ENCODE results near the gene GPR171.

The GPR171 gene

DNA sequence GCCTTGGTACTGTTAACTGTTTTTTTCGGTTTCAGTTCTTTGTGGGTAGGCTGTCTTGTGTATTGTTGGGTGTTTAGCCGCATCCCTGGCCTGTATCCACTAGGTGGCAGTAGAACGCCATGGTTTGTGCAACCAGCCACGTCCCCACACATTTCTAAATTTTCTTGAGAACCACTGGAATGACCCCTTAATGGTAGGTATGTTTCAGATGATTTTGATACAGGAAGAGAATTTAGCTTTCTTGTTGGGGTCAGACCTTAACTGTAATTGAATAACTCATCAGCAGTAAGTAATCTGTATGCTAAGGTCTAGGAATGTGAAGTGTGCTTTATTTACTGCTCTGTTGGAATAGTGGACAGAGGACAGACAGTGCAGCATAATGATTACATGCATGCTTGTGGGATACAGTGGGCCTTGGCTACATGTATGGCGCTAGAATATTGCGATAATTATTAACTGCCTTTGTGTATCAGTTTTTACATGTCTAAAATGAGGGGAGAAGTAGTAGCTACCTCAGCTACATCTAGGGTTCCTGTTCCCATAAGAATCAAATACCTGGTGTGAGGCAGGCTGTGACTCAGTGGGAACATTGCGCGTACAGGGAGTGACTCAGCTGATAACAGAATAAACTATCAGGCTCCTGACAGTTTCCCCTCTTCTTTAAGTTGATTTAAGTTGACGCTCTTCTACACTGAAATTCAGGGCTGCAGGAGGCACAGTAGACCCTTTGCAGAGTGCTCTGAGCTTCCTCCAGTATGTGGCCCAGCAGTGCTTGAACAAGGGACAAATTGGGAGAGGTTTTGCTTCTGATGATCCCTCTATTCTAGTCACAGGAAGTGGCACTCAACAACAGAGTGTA is 25.0 kb upstream of the GPR171 start:
- TF ChIP-seq, protein P1, sequence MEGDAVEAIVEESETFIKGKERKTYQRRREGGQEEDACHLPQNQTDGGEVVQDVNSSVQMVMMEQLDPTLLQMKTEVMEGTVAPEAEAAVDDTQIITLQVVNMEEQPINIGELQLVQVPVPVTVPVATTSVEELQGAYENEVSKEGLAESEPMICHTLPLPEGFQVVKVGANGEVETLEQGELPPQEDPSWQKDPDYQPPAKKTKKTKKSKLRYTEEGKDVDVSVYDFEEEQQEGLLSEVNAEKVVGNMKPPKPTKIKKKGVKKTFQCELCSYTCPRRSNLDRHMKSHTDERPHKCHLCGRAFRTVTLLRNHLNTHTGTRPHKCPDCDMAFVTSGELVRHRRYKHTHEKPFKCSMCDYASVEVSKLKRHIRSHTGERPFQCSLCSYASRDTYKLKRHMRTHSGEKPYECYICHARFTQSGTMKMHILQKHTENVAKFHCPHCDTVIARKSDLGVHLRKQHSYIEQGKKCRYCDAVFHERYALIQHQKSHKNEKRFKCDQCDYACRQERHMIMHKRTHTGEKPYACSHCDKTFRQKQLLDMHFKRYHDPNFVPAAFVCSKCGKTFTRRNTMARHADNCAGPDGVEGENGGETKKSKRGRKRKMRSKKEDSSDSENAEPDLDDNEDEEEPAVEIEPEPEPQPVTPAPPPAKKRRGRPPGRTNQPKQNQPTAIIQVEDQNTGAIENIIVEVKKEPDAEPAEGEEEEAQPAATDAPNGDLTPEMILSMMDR (IDR thresholded peaks at IDR 0.05) = peak; percentile 89

DNA sequence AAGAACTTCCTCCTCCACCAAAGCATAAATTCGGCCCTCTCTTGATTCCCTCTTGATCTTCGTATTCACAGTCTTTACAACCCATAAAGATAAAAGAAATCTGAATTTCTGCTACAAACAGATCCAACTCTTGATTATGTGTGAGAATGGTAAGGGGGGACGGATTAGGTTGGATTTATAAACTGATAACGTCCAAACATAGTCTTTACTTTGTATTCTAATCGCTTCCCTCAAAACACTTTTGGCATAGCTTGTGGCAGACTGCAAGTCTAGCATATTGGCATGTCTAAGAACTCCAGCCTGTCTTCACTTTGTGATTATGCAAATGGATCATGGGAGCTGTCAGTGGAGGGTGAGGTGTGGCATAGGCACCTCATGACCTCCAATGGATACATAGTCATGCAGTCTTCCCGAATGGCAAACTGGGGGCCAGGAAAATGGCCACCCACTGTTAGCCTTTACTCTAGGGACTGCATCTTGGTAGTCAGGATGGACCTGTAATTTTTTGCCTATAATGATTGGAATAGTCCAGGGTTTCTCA is 24.3 kb upstream of the GPR171 start:
- TF ChIP-seq, protein P1 (IDR thresholded peaks at IDR 0.05) = no peak

DNA sequence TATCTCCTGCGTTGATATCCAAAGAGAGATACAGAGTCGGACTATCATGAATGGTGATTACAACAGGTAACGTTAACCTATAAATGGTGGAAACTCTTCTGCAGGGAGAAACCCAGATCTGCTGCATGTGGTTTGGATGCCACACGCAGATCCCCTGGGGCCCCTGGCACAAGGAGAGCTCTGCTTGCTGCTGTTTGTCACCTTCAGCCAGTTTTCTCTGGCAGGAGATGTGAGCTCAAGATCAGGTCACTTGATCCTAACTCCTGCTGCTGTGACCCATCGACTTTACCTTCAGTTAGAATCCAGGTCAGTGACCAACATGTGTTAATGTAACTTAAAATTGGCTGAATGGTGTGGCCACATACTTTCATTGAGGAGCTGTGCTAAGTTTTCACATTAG is 23.8 kb upstream of the GPR171 start:
- TF ChIP-seq, protein P1 (IDR thresholded peaks at IDR 0.05) = no peak

DNA sequence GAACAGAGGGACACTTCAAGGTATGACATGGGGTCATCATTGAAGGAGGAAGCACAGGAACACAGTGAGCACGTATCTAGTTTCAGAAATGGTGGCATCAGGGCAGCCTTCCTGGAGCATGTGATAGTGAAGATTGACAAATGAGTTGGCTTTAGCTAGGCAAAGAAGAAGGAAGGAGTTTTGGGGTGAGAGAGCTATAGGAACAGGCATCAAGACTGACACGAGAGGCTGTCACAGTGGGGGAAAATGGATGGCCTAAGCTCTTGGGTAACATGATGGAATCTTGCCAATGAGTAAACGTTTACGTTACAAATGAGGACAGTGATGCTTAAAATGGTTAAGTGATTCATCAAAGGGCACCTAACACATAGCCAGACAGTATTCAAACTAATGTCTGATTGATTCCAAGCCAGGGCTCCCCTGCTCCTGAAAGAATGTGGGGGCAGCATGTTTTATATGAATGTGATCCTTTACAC is 23.1 kb upstream of the GPR171 start:
- TF ChIP-seq, protein P1 (IDR thresholded peaks at IDR 0.05) = no peak

DNA sequence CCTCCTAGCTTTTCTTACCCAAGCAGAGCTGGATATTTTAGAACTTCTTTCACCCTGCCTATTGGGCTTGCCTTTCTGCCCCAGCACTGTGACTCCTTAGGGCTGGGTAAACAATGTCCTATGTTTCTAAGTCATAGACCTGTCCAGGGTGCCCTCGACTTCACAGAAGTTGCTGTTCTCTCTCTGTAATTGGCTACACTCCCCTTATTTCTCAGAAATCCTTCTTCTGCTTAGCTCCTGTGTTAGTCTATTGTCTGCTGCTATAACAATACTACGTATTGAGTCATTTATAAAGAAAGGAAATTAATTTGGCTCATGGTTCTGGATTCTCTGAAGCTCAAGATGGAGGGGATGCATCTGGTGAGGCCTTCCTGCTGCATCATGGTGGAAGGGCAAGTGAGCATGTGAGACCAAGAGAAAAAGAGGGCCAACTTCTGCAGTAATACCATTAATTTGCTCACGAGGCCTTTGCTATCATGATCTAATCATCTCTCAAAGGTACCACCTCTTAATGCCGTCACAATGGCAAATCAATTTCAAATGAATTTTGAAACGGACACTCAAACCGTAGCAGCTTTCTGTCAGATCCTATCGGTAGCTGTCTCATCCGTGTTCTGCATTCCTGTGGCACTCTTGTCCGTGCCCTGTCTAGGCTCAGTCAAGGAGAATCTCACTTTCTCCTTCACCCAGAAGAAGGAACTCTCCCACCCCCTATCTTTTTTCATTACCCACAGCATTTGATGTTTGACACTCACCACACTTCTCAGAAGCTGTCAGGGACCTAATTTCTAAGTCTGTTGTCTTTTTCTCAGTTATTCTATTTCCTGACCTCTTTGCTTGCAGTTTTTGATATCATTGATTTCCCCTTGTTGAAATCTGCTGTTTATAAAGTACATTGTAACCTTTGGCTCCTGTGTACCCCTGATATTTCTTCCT is 22.3 kb upstream of the GPR171 start:
- TF ChIP-seq, protein P1 (IDR thresholded peaks at IDR 0.05) = no peak

DNA sequence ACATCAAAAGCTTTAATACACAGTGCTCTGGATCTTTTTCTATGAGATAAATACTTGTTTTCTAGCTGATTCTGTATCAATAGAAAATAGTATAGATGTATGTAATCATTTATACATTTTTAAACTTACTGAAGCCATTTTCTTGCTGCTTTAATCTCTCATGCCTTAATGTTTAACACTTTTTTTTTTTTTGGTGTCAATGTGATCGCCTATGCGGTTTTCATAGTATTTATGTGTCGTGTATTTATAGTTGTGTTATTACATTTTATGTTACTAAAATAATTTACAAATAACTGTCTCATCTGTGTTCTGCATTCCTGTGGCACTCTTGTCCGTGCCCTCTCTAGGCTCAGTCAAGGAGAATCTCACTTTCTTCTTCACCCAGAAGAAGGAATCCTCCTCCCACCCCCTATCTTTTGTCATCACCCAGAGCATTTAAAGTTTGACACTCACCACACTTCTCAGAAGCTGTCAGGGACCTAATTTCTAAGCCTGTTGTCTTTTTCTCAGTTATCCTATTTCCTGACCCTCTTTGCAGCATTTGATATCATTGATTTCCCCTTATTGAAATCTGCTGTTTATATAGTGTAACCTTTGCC is 21.4 kb upstream of the GPR171 start:
- TF ChIP-seq, protein P1 (IDR thresholded peaks at IDR 0.05) = no peak

DNA sequence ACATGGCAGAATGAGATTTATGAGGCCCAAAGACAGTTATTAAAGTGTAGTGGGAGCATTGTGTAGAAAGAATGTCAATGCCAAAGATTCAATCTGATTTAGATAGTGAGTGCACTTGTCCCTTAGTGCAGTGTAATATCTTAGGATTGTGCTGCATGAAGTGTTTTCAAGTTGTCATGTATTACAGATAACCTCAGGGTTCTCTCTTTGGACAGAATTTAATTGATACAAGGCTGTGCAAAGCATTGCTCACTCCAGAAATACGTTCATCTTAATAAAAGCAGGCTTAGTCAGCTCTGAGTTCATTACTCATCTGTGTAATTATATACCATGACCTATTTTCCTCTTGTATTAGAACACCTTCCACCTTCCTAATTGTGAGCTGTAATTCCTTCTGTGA is 16.0 kb upstream of the GPR171 start:
- TF ChIP-seq, protein P1 (IDR thresholded peaks at IDR 0.05) = no peak

Data from LNCAP (cell line).